ENCODE measurements around the gene PRTG.
"Not testable (repeated sequence)": the region's sequence is repeated elsewhere in the genome, so short reads cannot be mapped to it uniquely, and the experiment has no call there.

PRTG gene, protein sequence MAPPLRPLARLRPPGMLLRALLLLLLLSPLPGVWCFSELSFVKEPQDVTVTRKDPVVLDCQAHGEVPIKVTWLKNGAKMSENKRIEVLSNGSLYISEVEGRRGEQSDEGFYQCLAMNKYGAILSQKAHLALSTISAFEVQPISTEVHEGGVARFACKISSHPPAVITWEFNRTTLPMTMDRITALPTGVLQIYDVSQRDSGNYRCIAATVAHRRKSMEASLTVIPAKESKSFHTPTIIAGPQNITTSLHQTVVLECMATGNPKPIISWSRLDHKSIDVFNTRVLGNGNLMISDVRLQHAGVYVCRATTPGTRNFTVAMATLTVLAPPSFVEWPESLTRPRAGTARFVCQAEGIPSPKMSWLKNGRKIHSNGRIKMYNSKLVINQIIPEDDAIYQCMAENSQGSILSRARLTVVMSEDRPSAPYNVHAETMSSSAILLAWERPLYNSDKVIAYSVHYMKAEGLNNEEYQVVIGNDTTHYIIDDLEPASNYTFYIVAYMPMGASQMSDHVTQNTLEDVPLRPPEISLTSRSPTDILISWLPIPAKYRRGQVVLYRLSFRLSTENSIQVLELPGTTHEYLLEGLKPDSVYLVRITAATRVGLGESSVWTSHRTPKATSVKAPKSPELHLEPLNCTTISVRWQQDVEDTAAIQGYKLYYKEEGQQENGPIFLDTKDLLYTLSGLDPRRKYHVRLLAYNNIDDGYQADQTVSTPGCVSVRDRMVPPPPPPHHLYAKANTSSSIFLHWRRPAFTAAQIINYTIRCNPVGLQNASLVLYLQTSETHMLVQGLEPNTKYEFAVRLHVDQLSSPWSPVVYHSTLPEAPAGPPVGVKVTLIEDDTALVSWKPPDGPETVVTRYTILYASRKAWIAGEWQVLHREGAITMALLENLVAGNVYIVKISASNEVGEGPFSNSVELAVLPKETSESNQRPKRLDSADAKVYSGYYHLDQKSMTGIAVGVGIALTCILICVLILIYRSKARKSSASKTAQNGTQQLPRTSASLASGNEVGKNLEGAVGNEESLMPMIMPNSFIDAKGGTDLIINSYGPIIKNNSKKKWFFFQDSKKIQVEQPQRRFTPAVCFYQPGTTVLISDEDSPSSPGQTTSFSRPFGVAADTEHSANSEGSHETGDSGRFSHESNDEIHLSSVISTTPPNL
- 0 to 6.7 (median 0) reads per million in 17 experiments for total RNA-seq

GRCh38 chr15:55742927-55743728, at the start of gene PRTG:
Gene PRTG (minus strand): TSS chr15:55743152. CDS start chr15:55742931, 221 bp downstream.
- peak in 2 of 4 experiments; percentile 14 to 40 for DNase-seq

DNA sequence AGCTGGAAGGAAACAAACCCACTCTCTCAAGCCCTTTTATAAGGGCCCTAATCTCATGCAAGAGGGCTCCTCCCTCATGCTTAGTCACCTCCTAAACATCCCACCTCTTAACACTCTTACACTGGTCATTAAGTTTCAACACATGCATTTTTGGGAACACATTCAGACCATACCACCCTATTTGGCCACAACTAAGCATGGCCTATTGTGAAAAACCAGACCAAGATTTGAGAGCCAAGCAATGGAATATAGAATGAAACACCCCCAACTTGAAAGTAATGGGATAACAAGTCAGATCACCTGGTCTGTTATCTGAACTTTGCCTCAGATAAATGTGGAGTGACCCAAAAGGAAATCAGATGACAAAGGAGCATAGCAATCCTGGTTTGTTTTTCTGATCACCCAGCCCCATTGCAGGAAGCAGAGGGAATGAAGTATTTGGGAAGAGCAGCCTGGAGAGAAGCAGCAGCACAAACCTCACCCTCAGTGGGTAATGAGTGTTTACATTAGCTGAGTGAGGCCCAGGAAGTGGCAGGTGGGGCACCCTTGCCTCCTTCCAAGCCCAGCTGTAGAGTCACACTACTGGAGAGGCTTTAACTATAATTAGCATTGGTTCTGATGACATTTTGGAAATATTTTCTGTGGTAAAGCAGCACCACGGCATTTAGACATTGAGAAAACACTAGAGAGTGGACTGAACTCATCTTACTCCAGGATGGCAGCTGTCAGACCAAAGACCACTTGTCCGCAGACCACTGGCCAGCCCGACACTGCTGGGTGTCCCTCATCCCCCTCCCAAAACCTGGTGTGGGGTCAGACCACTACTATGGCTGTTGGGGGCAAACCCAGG, 48.8 kb upstream of the PRTG start:
- DNase-seq, result no peak

- DNase-seq, result peak in 3 of 4 experiments; percentile 9 to 13 (median 10)
These were observed 46.2 kb upstream of the PRTG start for GRCh38 chr15:55789066-55789660.

DNA sequence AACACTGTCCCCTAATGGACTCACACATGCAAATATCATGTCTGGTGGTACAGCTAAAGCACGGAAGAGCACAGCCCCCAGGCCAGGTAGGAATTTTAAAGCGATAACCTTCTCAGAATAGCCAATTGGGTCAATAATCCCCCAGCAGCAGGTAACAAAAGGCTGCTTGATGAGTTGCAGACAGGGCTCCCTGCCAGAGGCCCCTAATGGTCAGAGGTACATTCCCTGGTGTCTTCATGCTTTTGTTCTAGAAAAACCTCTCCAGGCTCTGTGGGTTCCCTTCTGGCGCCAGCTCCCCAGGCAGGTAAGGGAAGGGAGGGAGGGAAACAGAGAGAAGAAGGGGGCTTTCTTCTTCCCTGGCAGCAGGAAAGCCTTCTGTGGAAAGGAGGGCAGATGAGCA, 43.4 kb upstream of the PRTG start:
- DNase-seq, result no peak

- DNase-seq, result not testable (repeated sequence)
These were observed 42.6 kb upstream of the PRTG start for GRCh38 chr15:55785593-55785992.

- DNase-seq, result no peak
These were observed 41.3 kb upstream of the PRTG start for GRCh38 chr15:55784286-55784685.

DNA sequence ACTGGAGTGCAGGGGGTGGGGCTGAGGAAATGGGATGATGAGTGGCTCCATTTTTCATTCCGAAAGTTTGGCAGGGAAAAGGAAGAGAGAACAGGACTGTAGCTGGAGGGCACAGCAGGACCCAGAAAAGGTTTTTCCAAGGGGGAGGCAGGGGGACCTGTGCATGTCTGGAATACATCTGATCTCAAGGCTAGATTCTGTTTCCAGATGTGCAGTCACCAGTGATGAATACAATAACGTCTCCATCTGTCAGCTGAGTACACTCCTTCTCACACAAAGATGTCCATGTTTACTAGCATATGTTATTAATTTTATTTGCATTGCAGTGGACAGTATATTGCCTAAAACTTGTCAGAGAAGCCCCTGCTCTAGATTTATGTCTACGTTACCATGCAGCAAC, 39.9 kb upstream of the PRTG start:
- no peak for DNase-seq

DNA sequence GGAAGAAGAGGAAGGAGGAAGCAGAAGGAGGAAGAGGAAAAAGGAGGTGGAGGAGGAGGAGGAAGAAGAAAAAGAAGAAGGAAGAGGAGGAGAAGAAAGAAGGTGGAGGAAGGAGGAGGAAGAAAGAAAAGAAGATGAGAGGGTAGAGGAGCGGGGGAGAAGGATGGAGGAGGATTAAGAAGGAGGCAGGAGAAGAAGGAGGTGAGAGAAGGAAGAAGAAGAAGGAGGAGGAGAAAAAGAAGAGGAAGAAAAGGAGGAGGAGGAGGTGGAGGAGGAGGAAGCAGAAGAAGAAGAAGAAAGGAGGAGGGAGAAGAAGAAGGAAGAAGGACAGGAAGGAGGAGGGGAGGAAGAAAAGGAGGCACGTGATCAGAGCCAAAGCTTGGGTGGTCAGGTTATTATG, 37.3 kb upstream of the PRTG start:
- no peak for DNase-seq

DNA sequence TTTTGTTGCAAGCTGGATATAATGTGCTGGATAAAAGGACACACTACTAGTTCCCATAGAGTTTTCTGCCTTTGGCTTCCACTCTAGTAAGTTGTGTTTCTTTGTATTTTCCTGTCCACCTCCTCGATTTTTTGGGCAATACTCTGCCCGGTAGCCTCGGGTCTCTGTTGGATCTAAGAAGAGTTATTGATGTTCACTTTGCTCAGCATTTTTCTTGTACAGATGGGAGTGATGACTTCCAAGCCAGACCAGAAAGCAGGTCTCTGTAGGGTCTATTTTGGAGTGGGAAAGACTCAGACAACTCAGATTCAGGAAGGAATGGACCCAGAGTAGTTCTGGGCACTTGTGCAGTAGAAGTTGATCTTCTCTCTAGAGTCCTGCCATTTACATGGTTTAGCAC, 36.0 kb upstream of the PRTG start:
- no peak for DNase-seq

GRCh38 chr15:55775316-55775715, 32.4 kb upstream of the PRTG start:
- DNase-seq, result no peak

- DNase-seq, result peak; percentile 39 to 66 (median 50)
These were observed 31.4 kb upstream of the PRTG start for GRCh38 chr15:55774113-55774970.

GRCh38 chr15:55770806-55771205, 27.9 kb upstream of the PRTG start:
- no peak for DNase-seq

- DNase-seq, result no peak
These were observed 27.3 kb upstream of the PRTG start for GRCh38 chr15:55770261-55770660.

GRCh38 chr15:55768670-55769185, 25.8 kb upstream of the PRTG start:
- no peak for DNase-seq

DNA sequence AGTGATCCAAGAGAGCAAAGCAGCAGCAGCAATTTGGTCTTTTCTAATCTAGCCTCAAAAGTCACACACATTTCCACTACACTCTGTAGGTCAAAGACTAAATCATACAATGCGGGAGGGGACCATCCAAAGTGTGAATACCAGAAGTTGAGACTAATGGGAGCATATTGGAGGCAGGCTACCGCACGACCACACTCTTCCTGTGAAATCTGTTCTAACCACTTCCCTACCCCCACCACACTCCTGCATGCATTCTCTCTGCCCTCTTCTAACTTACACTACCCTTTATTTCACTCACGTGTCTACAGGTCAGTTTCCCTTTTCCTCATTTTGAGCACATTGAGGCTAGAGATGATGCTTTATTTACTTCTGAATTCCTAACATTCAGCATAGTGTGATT, 23.7 kb upstream of the PRTG start:
- peak in 1 of 4 experiments; percentile 10 for DNase-seq

GRCh38 chr15:55764398-55764797, 21.4 kb upstream of the PRTG start:
- no peak for DNase-seq

- no peak for DNase-seq
These were observed 15.6 kb upstream of the PRTG start for GRCh38 chr15:55758580-55758986.

DNA sequence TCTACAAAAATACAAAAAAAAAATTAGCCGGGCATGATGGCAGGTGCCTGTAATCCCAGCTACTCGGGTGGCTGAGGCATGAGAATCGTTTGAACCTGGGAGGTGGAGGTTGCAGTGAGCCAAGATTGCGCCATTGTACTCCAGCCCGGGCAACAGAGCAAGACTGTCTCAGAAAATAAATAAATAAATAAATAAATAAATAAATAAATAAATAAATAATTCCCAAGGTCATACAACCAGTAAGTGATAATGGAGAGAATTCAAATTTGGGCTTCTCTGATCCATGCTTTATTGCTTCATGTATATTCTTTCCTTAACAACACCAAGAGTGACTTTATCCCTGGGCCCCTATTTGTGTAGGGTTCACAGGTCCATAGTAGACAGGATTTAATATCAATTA, 10.5 kb upstream of the PRTG start:
- not testable (repeated sequence) for DNase-seq

- DNase-seq, result no peak
These were observed 7.8 kb upstream of the PRTG start for GRCh38 chr15:55750706-55751105.

Data from suppressor macrophage (primary cell).